NCI-H2029 (cell line): ENCODE data around the gene MFAP2.

Source experiments
- DNase-seq: peaks from one replicate; lab custom pipeline; 2025; lab: John Stamatoyannopoulos, UW

MFAP2 gene

GRCh38 chr1:16980473-16981268 lies at the start of gene MFAP2:
TSS of gene MFAP2 (minus strand) at chr1:16980620. CDS start at chr1:16978273, 2,347 bp downstream.
- no peak for DNase-seq

- no peak for DNase-seq
Observed at GRCh38 chr1:17030206-17030605, 49.8 kb upstream of the MFAP2 start.

- DNase-seq = no peak
Observed at GRCh38 chr1:17028662-17029188, 48.3 kb upstream of the MFAP2 start.

- DNase-seq = peak; percentile 44
Observed at GRCh38 chr1:17027900-17028299, 47.5 kb upstream of the MFAP2 start.

GRCh38 chr1:17027403-17027802 lies 47.0 kb upstream of the MFAP2 start:
- no peak for DNase-seq

GRCh38 chr1:17024721-17025120 lies 44.3 kb upstream of the MFAP2 start:
- no peak for DNase-seq

GRCh38 chr1:17023573-17023972 lies 43.2 kb upstream of the MFAP2 start:
- no peak for DNase-seq

- no peak for DNase-seq
Observed at GRCh38 chr1:17023102-17023501, 42.7 kb upstream of the MFAP2 start.

GRCh38 chr1:17021896-17022295 lies 41.5 kb upstream of the MFAP2 start:
- DNase-seq = no peak

GRCh38 chr1:17020502-17020901 lies 40.1 kb upstream of the MFAP2 start:
- no peak for DNase-seq

- no peak for DNase-seq
Observed at GRCh38 chr1:17018849-17019248, 38.4 kb upstream of the MFAP2 start.

- no peak for DNase-seq
Observed at GRCh38 chr1:17017435-17017834, 37.0 kb upstream of the MFAP2 start.

- DNase-seq = no peak
Observed at GRCh38 chr1:17016317-17016661, 35.9 kb upstream of the MFAP2 start.

GRCh38 chr1:17014671-17015567 lies 34.5 kb upstream of the MFAP2 start:
- no peak for DNase-seq

GRCh38 chr1:17013491-17014320 lies 33.3 kb upstream of the MFAP2 start:
- DNase-seq = no peak

GRCh38 chr1:17012775-17013490 lies 32.5 kb upstream of the MFAP2 start:
- DNase-seq = no peak

GRCh38 chr1:17011439-17012307 lies 31.3 kb upstream of the MFAP2 start, which contains the start of gene ATP13A2:
TSS of gene ATP13A2 (minus strand) at chr1:17011928. CDS start at chr1:17011738, 190 bp downstream.
- peak; percentile 81 for DNase-seq

- DNase-seq = no peak
Observed at GRCh38 chr1:17011092-17011438, 30.6 kb upstream of the MFAP2 start.

GRCh38 chr1:17009706-17010105 lies 29.3 kb upstream of the MFAP2 start:
- no peak for DNase-seq

- DNase-seq = no peak
Observed at GRCh38 chr1:17008208-17008855, 27.9 kb upstream of the MFAP2 start.
